ENCODE data around the gene P2RY2. TPM values are rescaled to one million over a fixed set of nuclear protein-coding genes. Genes with fewer than 3 reads are reported as not detected.

Gene P2RY2
- total and polyA plus RNA-seq, 10 of the 15 experiments (the other 5 are each of a cell fraction or from before 2014, with no cell fraction given), result 0.03 to 0.23 (median 0.17) TPM; not detected in 7

- Histone ChIP-seq H3K9me3 (replicated peaks; ENCODE audit: control insufficient read depth, insufficient read depth, low read length) (no peaks in the 10 kb centered on the region), H3K27ac (ENCODE audit: control insufficient read depth, insufficient read depth) (no peak overlapping the region), H3K4me2 (ENCODE audit: control insufficient read depth, insufficient read depth) (no peak overlapping the region), H3K9ac (ENCODE audit: control insufficient read depth, insufficient read depth, low read length) (no peak overlapping the region), H3K36me3 (ENCODE audit: control insufficient read depth in 2 of 2, insufficient read depth in 2 of 2, low read length in 1 of 2) (no peaks in the 10 kb centered on the region), H3K27me3 (replicated peaks in 1 of 2; ENCODE audit: control insufficient read depth in 2 of 2, insufficient read depth in 2 of 2, low read length in 1 of 2) (no peaks in the 10 kb centered on the region), H3K4me3 (no peak overlapping the region), H3K79me2 (ENCODE audit: control insufficient read depth, insufficient read depth, low read length) (no peaks in the 10 kb centered on the region), H3K4me1 (ENCODE audit: control insufficient read depth, insufficient read depth, low read length) (no peaks in the 10 kb centered on the region), H4K20me1 (ENCODE audit: control insufficient read depth, insufficient read depth) (no peaks in the 10 kb centered on the region), H2AFZ (ENCODE audit: control insufficient read depth, low read depth, low read length) (no peak overlapping the region)
- ChIA-PET POLR2A (no interaction called here), CTCF (interaction anchor here (0.9 to 2.0 kb wide), 4 partner anchors 13 to 403 kb away, joined by 3 to 9 read pairs (median 4); no protein-coding TSS in a partner anchor), RAD21 (ENCODE audit: unreplicated experiment) (no interaction called here), SMC1A (ENCODE audit: uncharacterized antibody, unreplicated experiment) (no interaction called here)
- intact Hi-C loops (cut with micrococcal nuclease; ENCODE audit: unreplicated experiment) (no loop called here), in situ Hi-C loops (cut with MboI) (no loop called here)
- BruUV-seq (replicated peaks), result no TSS peak
- ATAC-seq (no peak), DNase-seq (ENCODE audit: low read depth, low spot score) (no peak), FAIRE-seq (no peak)
- WGBS (ENCODE audit: insufficient coverage, insufficient replicate concordance, low lambda C conversion rate, missing lambda C conversion rate), result 66% methylated on average over 6 of the region's 6 CpGs
- no peak for TF ChIP-seq HCFC1 (IDR thresholded peaks at IDR 0.05; ENCODE audit: low read length)
- TF ChIP-seq, protein P1, sequence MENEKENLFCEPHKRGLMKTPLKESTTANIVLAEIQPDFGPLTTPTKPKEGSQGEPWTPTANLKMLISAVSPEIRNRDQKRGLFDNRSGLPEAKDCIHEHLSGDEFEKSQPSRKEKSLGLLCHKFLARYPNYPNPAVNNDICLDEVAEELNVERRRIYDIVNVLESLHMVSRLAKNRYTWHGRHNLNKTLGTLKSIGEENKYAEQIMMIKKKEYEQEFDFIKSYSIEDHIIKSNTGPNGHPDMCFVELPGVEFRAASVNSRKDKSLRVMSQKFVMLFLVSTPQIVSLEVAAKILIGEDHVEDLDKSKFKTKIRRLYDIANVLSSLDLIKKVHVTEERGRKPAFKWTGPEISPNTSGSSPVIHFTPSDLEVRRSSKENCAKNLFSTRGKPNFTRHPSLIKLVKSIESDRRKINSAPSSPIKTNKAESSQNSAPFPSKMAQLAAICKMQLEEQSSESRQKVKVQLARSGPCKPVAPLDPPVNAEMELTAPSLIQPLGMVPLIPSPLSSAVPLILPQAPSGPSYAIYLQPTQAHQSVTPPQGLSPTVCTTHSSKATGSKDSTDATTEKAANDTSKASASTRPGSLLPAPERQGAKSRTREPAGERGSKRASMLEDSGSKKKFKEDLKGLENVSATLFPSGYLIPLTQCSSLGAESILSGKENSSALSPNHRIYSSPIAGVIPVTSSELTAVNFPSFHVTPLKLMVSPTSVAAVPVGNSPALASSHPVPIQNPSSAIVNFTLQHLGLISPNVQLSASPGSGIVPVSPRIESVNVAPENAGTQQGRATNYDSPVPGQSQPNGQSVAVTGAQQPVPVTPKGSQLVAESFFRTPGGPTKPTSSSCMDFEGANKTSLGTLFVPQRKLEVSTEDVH (IDR thresholded peaks at IDR 0.05; ENCODE audit: low read depth, partially characterized antibody), result no peak
- no peak for TF ChIP-seq RAD21 (IDR thresholded peaks at IDR 0.05; ENCODE audit: insufficient read depth, low read depth, low read length)
- TF ChIP-seq BACH1 (IDR thresholded peaks at IDR 0.05; ENCODE audit: borderline replicate concordance), result no peak
- no peak for TF ChIP-seq CEBPB (IDR thresholded peaks at IDR 0.05; ENCODE audit: borderline replicate concordance in 1 of 2, low read depth in 2 of 2, low read length in 2 of 2)
- TF ChIP-seq, protein P2, sequence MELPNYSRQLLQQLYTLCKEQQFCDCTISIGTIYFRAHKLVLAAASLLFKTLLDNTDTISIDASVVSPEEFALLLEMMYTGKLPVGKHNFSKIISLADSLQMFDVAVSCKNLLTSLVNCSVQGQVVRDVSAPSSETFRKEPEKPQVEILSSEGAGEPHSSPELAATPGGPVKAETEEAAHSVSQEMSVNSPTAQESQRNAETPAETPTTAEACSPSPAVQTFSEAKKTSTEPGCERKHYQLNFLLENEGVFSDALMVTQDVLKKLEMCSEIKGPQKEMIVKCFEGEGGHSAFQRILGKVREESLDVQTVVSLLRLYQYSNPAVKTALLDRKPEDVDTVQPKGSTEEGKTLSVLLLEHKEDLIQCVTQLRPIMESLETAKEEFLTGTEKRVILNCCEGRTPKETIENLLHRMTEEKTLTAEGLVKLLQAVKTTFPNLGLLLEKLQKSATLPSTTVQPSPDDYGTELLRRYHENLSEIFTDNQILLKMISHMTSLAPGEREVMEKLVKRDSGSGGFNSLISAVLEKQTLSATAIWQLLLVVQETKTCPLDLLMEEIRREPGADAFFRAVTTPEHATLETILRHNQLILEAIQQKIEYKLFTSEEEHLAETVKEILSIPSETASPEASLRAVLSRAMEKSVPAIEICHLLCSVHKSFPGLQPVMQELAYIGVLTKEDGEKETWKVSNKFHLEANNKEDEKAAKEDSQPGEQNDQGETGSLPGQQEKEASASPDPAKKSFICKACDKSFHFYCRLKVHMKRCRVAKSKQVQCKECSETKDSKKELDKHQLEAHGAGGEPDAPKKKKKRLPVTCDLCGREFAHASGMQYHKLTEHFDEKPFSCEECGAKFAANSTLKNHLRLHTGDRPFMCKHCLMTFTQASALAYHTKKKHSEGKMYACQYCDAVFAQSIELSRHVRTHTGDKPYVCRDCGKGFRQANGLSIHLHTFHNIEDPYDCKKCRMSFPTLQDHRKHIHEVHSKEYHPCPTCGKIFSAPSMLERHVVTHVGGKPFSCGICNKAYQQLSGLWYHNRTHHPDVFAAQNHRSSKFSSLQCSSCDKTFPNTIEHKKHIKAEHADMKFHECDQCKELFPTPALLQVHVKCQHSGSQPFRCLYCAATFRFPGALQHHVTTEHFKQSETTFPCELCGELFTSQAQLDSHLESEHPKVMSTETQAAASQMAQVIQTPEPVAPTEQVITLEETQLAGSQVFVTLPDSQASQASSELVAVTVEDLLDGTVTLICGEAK (IDR thresholded peaks at IDR 0.05; ENCODE audit: borderline replicate concordance), result no peak
- no peak for TF ChIP-seq ZSCAN29 (IDR thresholded peaks at IDR 0.05)
- no peak for TF ChIP-seq IKZF2 (IDR thresholded peaks at IDR 0.05)
- TF ChIP-seq CHD4 (IDR thresholded peaks at IDR 0.05), result no peak
- no peak for TF ChIP-seq NRF1 (conservative IDR thresholded peaks at IDR 0.05; ENCODE audit: low read depth, low read length)
- TF ChIP-seq MTA2 (IDR thresholded peaks at IDR 0.05; ENCODE audit: low read depth), result no peak
- TF ChIP-seq GABPA (IDR thresholded peaks at IDR 0.05; ENCODE audit: low read depth), result no peak
- TF ChIP-seq FOXM1 (IDR thresholded peaks at IDR 0.05; ENCODE audit: low read depth, low read length), result no peak
- TF ChIP-seq, protein P3, sequence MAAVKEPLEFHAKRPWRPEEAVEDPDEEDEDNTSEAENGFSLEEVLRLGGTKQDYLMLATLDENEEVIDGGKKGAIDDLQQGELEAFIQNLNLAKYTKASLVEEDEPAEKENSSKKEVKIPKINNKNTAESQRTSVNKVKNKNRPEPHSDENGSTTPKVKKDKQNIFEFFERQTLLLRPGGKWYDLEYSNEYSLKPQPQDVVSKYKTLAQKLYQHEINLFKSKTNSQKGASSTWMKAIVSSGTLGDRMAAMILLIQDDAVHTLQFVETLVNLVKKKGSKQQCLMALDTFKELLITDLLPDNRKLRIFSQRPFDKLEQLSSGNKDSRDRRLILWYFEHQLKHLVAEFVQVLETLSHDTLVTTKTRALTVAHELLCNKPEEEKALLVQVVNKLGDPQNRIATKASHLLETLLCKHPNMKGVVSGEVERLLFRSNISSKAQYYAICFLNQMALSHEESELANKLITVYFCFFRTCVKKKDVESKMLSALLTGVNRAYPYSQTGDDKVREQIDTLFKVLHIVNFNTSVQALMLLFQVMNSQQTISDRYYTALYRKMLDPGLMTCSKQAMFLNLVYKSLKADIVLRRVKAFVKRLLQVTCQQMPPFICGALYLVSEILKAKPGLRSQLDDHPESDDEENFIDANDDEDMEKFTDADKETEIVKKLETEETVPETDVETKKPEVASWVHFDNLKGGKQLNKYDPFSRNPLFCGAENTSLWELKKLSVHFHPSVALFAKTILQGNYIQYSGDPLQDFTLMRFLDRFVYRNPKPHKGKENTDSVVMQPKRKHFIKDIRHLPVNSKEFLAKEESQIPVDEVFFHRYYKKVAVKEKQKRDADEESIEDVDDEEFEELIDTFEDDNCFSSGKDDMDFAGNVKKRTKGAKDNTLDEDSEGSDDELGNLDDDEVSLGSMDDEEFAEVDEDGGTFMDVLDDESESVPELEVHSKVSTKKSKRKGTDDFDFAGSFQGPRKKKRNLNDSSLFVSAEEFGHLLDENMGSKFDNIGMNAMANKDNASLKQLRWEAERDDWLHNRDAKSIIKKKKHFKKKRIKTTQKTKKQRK (IDR thresholded peaks at IDR 0.05; ENCODE audit: low read depth, low read length), result no peak
Measured at GRCh38 chr11:73257342-73258103, 39.4 kb downstream of the P2RY2 start.

Data from GM12878 (cell line).